ENCODE results near the gene STXBP1.
A peak's percentile ranks its signal among the peaks of the same experiment; 100 is the strongest.

Gene STXBP1

DNA sequence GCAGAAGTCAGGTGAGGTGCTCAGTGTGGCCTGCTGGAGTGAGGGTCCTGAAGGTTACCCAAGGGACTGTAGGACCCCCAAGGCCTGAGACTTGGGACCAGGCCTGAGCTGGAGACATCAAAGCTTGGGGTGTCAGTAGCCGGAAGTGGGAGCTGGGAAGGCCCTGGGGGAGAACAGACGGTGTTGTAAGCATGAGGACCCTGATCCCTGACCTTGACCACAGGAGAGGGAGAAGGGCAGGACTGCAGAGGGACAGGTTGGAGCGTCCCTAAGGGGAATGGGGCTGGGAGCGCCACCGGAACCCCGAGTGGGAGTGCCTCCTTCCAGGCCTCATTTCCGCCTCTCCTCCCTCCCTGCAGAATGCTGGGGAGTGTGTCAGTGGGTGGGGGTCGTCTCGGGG lies 104.3 kb downstream of the STXBP1 start:
- DNase-seq: no peak

DNA sequence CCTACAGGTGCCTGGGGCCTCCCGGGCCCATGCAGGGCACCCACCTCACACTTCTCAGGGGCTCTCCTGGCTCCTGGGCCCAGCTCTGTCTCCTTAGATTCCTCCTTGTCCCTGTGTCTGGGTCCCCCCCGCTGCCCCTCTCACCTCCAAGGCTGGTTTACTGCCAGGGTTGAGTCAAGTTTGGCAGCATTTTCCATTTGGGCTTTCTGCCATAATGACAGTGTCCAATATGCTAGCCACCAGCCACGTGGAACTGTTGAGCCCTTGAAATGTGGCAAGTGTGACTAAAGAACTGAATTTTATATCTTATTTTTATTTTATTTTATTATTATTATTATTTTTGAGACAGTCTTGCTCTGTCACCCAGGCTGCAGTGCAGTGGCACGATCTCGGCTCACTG lies 105.7 kb downstream of the STXBP1 start:
- no peak for DNase-seq

DNA sequence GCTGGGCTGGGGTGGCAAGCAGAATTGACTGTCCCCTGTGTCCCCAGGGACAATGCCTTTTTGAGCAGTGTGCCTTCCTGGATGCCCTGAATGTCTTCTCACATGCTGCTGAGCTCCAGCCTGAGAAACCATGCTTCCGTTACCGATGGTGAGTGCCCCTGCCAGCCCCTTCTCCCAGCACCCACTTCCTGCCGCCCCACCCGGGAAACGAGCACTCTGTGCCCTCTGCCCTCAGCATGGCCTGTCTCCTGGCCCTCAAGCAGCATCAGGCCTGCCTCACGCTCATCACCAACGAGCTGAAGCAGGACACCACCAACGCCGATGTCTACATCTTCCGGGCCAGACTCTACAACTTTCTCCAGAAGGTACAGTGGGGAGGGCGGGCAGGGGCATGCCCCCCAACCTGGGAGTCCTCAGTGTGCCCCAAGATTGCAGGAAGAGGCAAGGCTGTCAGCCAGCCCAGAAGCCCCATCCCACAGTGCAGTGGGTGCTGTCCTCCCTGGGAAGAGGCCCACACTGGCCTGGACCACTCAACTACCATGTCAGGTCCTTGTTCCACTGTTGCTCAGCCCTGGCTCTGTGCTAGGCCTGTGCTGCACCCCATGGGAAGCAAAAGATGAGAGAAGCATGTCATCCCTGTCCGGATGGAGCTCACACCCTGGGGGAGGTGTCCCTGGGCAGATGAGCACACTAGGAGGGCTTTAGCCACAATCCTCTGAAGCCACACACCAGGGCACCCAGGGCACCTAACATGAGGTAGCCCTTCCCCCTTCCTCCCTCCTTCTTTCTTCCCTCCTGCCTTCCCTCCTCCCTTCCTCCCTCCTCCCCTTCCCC lies 108.2 kb downstream of the STXBP1 start:
- no peak for DNase-seq

DNA sequence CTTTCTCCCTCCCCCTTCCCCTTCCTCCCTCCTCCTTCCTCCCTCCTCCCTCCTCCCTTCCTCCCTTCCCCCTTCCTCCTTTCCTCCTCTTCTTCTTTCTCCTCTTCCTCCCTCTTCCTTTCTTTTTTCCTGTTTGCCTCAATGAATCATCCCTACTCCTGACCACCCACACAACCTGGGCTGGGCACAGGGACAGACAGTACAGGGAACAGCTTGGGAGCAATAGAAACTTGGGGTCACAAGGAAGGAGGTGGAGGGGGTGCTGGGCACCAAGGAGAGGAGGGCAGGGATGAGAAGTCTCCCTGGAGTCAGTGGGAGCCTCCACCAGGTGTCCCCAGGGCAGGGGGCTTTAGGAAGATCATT lies 108.8 kb downstream of the STXBP1 start:
- no peak for DNase-seq

DNA sequence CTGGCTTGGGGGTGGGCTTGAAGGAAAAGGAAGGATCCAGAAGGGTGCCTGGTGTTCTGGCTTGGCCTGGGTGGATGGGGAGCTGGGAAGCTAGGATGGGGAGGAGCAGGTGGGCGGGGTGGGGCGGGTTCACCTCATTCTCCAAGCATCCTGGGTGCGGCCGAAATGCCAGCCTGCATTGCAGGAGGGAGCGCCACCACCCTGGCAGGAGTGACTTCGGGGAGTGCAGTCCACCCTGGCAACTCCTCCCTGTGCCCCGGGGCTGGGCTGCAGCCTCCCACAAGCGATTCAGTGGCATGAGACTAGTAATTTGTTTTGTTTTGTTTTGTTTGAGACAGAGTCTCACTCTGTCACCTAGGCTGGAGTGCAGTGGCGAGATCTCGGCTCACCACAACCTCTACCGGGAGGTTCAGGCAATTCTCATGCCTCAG lies 109.3 kb downstream of the STXBP1 start:
- DNase-seq: no peak

DNA sequence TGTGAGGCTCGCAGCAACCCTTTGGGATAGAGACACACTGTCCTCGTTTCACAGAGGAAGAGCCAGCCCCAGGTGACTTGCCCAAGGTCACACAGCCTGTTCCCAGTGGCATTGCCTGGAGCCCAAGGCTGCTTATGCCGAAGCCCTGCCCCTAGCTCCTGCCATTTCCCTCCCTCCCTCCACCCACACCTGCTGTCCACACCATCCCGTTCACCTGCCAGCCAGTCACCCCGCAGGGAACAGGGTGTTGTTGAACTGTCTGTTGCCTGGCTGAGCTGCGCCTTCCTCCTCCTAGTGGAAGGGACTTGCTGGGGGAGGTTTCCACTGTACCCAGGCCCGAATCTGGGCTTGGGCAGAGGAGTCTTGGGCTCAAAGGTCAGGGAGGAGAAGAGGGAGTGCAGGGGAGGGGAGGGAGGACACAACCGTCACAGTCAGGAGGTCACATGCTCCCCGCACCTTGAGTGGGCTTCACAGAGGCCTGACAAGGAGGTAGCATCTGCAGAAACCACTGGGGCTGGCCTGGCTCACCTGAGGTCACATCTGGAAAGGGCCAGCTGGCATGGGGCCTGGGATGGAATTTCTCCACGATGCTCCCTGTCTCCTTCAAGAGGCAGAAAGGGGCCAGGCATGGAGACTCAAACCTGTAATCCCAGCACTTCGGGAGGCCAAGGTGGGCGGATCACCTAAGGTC lies 110.1 kb downstream of the STXBP1 start:
- DNase-seq: no peak

DNA sequence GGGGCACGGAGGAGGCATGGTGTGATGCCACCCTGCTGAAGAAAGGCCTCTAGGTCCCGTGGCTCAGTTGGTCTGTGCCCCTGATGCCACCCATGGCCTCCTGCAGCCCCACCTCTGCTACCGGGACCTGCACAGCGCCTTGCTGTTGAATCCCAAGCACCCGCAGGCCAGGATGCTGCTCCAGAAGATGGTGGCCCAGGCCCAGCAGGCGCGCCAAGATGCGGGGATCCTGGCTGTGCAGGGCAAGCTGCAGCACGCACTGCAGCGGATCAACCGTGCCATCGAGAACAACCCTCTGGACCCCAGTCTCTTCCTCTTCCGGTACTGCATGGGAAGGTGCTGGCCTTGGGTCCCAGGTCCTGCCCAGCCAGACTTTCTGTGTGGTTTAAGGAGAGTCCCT lies 110.9 kb downstream of the STXBP1 start:
- no peak for DNase-seq

DNA sequence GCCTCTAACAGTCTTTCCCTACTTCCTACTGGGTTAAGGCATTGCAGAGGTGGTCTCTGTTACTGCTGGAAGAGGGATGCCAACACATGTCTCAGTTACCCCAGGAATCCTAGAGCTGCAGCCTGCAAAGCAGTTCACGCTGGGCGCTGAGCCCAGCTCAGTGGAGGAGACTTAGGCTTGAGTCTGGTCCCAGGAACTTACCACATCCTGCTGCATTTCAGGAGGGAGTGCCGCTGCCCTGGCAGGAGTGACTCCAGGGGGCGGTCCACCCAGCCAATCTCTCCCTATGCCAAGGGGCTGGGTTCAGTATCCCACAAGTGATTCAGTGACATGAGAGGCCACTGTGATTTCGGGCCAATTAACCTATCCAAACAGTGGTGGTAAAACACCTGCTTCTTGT lies 111.4 kb downstream of the STXBP1 start:
- no peak for DNase-seq

DNA sequence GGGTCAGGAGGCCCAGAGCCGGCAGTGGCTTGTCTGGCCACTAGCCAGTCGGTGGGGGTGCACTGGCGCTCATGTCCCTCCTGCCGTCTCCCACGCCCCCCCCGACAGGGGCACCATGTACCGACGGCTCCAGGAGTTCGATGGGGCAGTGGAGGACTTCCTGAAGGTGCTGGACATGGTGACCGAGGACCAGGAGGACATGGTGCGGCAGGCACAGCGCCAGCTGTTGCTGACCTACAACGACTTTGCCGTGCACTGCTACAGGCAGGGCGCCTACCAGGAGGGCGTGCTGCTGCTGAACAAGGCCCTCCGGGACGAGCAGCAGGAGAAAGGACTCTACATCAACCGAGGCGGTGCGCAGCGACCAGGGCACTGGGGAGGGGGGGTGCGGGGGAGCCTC lies 111.9 kb downstream of the STXBP1 start:
- no peak for DNase-seq

DNA sequence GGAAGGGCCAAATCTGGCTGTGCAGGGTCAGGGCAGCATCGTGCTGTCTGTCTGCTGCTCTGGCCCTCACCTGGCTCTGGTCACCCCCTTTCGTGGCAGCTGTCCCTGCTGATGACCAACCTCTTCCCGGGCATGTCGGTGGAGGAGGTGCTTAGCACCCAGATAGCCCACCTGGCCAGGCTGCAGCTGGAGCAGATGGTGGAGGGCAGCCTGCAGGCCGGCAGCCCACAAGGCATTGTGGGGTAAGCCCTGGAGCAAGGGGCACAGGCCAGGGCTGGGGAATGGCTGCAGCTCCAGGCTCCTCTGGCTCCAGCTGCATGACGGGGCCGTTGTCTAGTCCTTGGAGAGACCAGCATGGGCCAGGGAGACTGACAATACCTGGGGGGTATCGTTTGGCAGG lies 114.8 kb downstream of the STXBP1 start:
- no peak for DNase-seq

DNA sequence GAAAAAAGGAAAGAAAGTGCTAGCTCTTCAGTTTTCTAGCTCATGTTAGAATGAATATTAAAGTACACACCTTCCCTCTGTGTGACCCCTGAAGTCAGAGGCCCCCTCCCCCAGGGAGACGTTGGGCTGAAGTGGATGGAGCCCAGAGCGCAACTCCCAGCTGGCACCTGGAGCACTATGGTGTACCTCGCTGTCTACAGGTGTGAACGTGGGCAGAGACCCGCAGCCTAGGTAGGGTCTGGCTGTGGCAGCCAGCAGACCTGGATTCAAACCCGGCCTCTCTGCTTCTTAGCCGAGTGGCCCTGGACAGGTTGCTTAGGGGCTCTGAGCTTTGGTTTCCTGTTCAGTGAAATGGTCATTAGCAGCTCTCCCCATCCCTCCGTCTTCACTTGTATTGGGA lies 116.7 kb downstream of the STXBP1 start:
- no peak for DNase-seq

DNA sequence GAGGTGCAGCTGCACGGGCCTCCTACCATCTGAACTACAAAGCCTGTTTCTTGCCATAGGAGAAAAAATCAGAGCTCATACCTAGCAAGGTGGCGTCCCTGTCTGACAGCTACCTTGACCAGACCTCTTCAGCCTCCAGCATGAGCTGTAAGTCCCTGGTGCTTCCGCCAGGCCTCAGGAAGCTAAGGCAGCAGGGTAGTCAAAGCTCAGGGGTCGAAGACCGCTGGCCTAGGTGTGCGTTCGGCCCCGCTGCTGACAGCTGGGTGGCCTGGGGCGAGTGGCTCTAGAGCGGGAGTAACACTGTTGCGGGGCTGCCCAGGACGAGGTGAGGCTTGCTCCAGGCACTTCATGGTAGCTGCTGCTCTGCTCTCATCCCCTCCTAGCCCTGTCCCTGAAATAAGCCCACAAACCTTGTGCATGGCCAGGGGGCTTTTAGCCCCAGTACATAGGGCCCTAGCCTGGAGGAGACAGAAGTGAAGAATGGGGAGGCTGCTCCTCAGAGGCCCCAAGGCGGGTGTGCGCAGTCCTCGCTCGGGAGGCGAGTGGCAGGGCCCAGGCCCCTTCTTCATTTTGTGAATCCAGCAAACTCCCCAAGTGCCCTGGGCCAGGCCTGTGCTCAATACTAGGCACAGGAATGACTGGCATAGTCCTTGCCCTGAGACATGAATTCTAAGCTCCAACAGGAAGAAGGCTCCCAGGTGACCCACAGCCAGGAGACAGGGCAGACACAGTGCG lies 117.6 kb downstream of the STXBP1 start:
- DNase-seq: no peak

DNA sequence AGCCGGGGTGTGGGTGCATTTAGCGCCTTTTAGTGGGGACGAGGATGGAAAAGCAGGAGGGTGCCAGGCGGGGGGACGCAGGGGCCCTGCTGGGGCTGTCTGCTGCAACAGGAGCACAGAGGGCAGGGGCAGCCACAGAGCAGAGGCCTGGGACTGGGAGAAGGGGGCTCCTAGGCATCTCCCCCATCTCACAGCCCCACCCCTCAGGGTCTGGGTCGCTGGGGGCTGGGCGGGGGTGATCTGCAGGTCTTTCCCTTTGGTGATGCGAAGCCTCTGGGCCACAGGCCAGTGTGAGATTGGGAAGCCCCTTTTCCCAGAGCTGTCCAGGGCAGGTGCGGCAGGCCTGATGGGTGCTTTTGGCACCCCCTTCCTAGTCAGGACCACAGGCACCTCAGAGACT lies 118.2 kb downstream of the STXBP1 start:
- no peak for DNase-seq

DNA sequence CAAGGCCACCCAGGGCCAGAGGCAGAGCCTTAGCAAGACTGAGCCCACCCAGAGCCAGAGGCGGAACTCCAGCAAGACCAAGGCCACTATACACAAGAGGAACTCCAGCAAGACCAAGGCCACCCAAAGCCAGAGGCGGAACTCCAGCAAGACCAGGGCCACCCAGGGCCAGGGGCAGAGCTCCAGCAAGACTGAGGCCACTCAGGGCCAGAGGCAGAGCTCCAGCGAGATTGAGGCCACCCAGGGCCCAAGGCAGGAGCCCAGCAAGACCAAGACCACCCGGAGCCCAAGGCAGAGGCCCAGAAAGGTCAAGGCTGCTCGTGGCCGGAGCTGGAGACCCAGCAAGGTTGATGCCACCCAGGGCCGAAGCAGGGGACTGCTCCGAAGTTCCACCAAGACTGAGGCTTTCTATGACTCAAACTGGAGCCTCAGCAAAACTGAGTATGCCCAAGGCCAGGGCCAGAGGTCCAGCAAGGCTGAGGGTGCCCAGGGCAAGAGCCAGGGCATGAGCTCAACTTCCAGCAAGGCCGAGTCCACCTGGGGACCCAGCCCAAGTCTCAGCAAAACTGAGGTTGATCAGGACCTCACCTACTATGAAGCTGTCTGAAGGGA lies 118.8 kb downstream of the STXBP1 start:
- no peak for DNase-seq

DNA sequence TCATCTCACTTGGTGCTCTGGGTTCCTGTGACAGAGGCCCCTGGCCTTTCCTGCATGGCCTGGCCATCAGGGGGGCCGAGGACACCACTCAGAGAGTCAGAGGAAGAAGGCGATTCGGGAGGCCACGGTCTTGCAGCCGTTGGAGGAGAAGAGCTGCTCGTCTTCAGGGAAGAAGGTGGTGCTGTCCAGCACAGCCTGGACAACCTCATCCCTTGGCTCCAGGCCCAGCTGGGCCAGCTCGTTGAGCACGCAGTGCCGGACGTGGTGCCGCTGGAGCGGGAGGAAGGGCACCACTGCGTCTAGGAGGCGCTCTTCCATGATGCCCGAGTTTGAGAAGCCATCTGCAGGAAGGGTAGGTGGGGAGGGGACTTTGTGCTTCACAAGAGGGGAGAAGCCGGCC lies 119.9 kb downstream of the STXBP1 start:
- DNase-seq: no peak

DNA sequence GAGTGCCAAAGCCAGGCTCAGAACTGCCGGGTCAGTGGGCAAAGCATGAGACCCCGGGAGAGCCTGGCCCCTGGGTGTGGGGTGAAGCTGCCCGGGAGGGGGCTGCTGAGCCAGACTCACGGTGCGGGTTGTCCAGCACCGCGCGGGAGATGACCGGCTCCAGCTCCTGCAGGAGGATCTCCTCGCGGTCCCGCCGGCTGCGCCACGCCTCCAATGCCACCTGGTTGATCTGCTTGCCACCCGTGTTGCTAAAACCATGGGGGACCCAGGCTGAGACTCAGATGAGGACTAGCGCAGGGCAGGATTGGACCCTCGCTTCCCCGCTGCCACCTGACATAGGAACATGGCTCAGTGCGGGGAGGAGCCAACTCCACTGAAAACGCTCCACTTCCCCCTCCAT lies 120.4 kb downstream of the STXBP1 start:
- DNase-seq: no peak

DNA sequence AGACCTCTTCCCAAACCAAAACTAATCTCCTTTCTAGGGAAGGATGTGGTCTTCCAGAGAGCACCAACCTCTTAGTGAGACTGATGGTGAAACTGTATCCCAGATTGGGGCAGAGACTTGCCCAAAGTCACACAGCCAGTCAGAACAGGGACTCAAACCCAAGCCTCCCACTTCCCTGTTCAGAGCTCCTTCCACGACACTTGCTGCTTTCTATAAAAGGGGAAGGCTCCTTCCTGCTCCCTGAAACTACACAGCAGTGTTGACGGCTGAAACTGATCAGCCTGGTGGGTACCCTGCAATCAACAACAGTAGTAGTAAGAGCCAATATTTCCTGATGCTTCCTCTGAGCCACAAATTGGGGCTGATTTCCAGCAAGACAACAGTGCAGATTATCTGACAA lies 121.5 kb downstream of the STXBP1 start:
- DNase-seq: no peak

DNA sequence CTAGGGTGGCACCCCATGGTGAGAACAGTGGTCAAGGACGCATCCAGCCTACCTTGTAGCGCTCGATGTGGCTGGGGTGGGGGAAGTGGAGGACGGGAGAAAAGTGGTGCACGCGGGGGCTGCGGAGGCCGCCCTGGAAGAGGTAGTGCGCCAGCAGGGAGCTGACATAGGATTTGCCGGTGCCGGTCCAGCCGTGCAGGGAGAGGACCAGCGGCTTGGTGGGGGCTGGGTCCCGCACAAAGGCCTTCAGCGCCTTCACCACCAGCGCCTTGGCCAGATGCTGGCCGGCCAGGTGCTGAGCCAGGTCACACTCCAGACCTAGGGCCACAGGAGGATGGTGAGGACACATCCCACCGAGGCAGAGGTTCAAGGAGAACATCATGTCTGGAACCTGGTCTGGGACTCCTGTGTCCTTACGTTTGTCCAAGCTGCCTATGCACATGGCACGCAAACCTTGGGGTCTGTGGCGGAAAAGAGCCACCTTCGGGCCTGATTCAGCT lies 122.2 kb downstream of the STXBP1 start:
- no peak for DNase-seq

DNA sequence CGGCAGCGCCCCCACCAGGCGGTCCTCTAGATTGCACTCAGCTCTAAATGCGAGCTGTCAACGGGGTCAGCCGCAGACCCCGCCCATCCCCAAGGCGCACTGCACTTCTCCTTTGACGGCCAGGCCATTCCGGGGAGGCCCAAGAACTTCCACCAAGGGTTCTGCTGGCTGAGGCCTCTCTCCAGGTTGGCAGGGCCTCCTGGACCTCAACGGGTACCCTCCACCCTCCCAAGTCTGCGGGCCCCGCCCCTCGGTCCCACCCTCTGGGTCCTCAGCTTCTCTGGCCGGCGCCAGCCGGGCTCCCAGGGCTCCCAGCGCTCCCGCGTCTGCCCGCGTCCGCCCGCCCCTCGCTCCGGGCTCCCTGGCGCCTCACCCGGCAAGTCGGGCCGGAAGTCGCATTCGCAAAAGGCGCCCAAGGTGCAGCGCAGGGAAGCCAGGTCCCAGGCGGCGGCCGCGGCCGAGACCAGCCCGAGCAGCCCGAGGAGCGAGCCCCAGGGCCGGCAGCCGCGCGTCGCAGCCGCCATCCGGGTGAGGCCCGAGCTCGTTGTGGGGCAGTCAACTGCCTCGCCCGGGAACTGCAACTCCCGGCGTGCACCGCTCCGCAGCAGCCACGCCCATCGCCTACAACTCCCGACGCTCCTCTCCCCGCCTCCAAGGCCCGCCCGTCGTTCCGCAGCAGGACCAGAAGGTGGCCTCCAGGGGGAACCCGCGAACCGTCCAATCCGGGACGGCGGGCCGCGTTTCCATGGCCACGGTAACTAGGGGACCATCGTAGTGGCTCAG lies 122.9 kb downstream of the STXBP1 start, which contains the start of gene TOR2A:
Gene TOR2A, minus strand, starts transcription at position 548 of the 783 bp plus-strand sequence. Its CDS starts 24 bp downstream, at position 524.
- peak; percentile 87 to 93 for DNase-seq

DNA sequence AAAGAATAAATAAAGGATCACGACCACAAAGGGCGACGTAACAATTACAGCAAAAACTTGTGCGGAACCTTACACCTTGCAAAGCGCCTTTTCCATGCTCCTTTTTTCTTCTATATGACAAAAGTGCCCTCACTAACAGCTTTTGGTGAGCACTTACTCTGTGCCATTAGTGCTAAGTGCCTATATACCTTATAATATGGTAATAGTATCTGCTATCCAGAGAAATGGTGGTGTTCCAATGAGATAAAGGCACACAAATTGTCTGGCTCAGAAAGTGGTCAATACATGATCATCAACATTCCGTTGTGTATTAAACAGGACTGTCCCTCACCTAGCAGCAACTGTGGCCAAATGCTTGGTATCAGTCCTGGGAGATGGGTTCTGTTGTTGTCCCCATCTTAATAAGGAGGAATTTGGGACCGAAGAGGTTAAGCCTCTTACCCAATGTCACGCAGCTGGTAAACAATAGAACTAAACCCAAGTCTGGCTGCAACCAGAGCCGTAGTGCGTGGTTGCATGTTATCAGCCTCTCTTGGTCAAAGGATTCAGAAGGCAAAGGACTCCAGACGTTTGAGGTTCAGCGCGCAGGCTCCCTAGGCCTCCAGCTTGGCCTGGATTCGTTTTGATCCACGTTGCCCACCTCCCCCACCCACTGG lies 123.6 kb downstream of the STXBP1 start:
- DNase-seq: no peak

DNA sequence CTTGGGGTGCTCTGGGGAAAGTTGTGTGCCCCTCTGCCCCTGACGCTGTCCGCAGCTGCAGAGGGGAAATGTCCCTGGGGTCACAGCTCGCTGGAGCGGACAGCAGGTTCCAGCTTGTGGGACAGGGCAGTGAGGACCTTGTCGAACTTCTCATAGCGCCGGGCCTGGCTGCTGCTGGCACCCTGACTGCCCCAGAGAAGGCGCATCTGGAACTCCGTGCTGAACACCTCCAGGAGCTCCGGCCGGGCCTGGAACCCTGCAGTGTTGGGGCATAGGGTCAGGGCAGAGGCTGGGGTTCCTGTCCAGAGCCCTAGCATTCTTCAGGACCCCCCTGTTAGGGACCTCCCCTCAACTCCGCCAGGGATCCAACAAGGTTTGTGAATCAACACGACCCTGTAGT lies 126.6 kb downstream of the STXBP1 start:
- no peak for DNase-seq

Data from cerebellar nuclear complex (tissue), 1 donor.